NCI-H2171 (cell line): ENCODE results near the gene MEIS2.

Experiments
- DNase-seq: peaks from one replicate; lab custom pipeline; 2025; lab: John Stamatoyannopoulos, UW

Gene MEIS2

GRCh38 chr15:36899696-36900095 is 200.7 kb downstream of the MEIS2 start:
- DNase-seq: no peak

- DNase-seq: no peak
Measured at GRCh38 chr15:36898536-36899126, 201.7 kb downstream of the MEIS2 start.

- no peak for DNase-seq
Measured at GRCh38 chr15:36897834-36898233, 202.5 kb downstream of the MEIS2 start.

- DNase-seq: no peak
Measured at GRCh38 chr15:36896949-36897348, 203.4 kb downstream of the MEIS2 start.

GRCh38 chr15:36894075-36894474 is 206.3 kb downstream of the MEIS2 start:
- DNase-seq: no peak

GRCh38 chr15:36893276-36893675 is 207.1 kb downstream of the MEIS2 start:
- DNase-seq: no peak

- no peak for DNase-seq
Measured at GRCh38 chr15:36888011-36888992, 212.0 kb downstream of the MEIS2 start.

GRCh38 chr15:36887214-36887961 is 213.0 kb downstream of the MEIS2 start:
- DNase-seq: no peak

- no peak for DNase-seq
Measured at GRCh38 chr15:36886701-36887100, 213.6 kb downstream of the MEIS2 start.

- no peak for DNase-seq
Measured at GRCh38 chr15:36886191-36886590, 214.2 kb downstream of the MEIS2 start.

- no peak for DNase-seq
Measured at GRCh38 chr15:36885771-36886170, 214.6 kb downstream of the MEIS2 start.

- DNase-seq: no peak
Measured at GRCh38 chr15:36884936-36885635, 215.3 kb downstream of the MEIS2 start.

- no peak for DNase-seq
Measured at GRCh38 chr15:36884518-36884875, 215.9 kb downstream of the MEIS2 start.

GRCh38 chr15:36883713-36884517 is 216.4 kb downstream of the MEIS2 start:
- peak; percentile 83 for DNase-seq

GRCh38 chr15:36882487-36883131 is 217.7 kb downstream of the MEIS2 start:
- DNase-seq: no peak

- no peak for DNase-seq
Measured at GRCh38 chr15:36882056-36882455, 218.3 kb downstream of the MEIS2 start.

GRCh38 chr15:36881516-36881915 is 218.8 kb downstream of the MEIS2 start:
- DNase-seq: no peak

- no peak for DNase-seq
Measured at GRCh38 chr15:36880913-36881460, 219.4 kb downstream of the MEIS2 start.

GRCh38 chr15:36880224-36880912 is 220.0 kb downstream of the MEIS2 start:
- no peak for DNase-seq
